Osteoblast (primary cell): ENCODE data around the gene STRBP. TPM values are rescaled to one million over a fixed set of nuclear protein-coding genes. Genes with fewer than 3 reads are reported as not detected.

Experiments used
- DNase-seq: peaks from one replicate; pipeline ENCODE4 v3.0.0; 2011; ENCODE audit warnings: low spot score, mixed read lengths; ENCODE audit not compliant: insufficient read length; ENCODE audit errors: missing footprints
- H2AFZ ChIP-seq: 2 replicates; pipeline ENCODE4 v1.6.0; 2011; ENCODE audit warnings: mild to moderate bottlenecking, low read length
- H3K27ac ChIP-seq: 2 replicates; pipeline ENCODE4 v1.5.1; 2011; ENCODE audit warnings: mild to moderate bottlenecking, low read depth, low read length, moderate library complexity
- H3K27me3 ChIP-seq: 2 replicates; pipeline ENCODE4 v1.6.0; 2012; ENCODE audit warnings: mild to moderate bottlenecking, control low read depth, inconsistent platforms, low read length, moderate library complexity; ENCODE audit not compliant: insufficient read depth
- H3K36me3 ChIP-seq: 2 replicates; pipeline ENCODE4 v1.5.1; 2011; ENCODE audit warnings: mild to moderate bottlenecking, low read length, control low read depth, moderate library complexity; ENCODE audit not compliant: insufficient read depth
- H3K4me1 ChIP-seq: 2 replicates; pipeline ENCODE4 v1.5.1; 2011; ENCODE audit warnings: mild to moderate bottlenecking, low read length, control low read depth, moderate library complexity; ENCODE audit not compliant: insufficient read depth
- H3K4me2 ChIP-seq: 2 replicates; pipeline ENCODE4 v1.6.0; 2011; ENCODE audit warnings: mild to moderate bottlenecking, low read length; ENCODE audit not compliant: insufficient read depth
- H3K4me3 ChIP-seq: fragments of 200-600 bp; sonication (generic); 3 replicates; pipeline ENCODE4 v1.5.1; 2012; ENCODE audit warnings: mild to moderate bottlenecking, low read length, inconsistent platforms; ENCODE audit not compliant: insufficient read depth
- H3K79me2 ChIP-seq: 2 replicates; pipeline ENCODE4 v1.6.0; 2012; ENCODE audit warnings: mild to moderate bottlenecking, low read length, control low read depth, inconsistent platforms; ENCODE audit not compliant: insufficient read depth
- H3K9me3 ChIP-seq: 2 replicates; pipeline ENCODE4 v1.5.1; 2011; ENCODE audit warnings: low read depth, low read length, control low read depth
- H4K20me1 ChIP-seq: 2 replicates; pipeline ENCODE4 v1.6.0; 2012; ENCODE audit warnings: mild to moderate bottlenecking, low read length, control low read depth; ENCODE audit not compliant: insufficient read depth
- total RNA-seq: library from RNA; depleted of rRNA; stranded (reverse); fragments of >200 nt; gene quantifications from 2 replicates; pipeline ENCODE4 v1.2.3, GENCODE V29; 2012
- TF ChIP-seq, protein P1 (sequence below): IDR thresholded peaks from 2 replicates; pipeline ENCODE4 v1.5.1; 2011; ENCODE audit warnings: mild to moderate bottlenecking, low read depth, low read length, moderate library complexity; ENCODE audit errors: extremely low read depth

STRBP gene
- 2.9 TPM in 2 replicates for total RNA-seq

DNA sequence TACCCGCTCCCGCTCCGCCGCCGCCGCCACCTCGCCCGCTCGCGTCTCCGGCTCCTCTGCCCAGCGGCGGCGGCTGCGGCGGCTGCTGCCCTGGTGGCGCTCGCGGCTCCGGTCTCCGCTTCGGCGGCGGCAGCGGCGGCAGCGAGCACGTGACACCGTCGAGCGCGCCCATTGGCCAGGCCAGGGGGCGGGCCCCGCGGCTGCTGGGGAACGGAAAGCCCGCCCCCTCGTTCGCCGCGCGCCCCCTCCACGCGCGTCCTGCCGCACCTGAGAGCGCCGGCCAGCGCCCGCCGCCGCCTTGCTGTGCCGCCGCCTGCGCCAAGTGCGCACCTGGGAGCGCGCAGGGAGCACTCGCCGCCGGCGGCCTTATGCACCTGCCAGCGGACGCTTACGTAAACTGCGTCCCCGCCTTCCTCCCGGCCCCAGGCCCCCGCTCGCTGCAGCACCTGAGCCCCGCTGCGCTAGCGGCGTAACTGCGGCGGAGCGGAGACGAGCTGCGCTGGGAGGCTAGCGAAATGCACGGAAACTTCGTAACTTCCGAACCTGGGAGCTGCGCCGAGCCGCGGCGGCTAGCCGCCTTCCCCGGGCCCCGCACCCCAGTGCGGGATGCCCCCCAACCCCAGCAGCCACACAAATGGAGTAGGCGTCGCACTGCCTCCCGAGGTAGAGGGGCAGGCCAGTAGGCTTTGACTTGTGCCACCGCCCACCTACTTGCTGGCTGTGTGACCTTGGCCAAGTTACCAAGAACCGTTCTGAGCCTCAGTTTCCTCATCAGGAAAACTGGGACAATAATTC is at the start of gene STRBP:
TSS of gene STRBP (minus strand) at position 122 of the 795 bp plus-strand sequence. CDS start 84,452 bp downstream, outside the sequence.
- peak within 1 kb of the TSS; percentile 83 for H3K4me3 ChIP-seq

DNA sequence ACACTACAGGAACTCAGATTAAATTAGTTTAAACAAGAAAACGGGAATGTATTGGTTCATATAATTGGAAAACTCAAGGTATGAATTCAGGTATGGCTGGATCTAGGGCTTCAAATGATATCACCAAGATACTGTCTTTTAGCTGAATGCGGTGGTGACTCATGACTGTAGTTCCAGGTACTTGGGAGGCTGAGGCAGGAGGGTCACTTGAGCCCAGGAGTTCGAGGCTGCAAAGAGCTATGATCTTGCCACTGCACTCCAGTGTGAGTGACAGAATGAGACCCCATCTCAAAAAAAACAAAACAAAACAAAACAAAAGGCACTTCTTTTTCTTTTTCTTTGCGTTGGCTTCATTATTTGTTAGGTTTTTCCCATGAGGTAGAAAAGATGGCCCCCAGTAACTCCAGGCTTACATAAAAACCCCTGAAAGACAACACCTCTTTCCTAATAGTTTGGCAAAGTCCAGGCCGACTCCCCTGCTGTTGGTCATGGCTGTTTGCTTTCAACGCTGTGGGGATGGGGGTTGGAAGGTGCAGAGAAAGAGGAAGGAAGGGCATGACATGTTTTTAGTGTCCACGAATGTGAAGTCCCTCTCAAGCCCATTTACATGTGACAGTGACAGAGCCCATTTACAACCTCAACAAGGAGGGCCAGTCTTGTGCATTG is 47.8 kb upstream of the STRBP start:
- Histone ChIP-seq H3K27ac (no peak overlapping the region), H3K4me2 (no peak overlapping the region), H3K4me1 (no peaks in the 10 kb centered on the region), H3K36me3 (no peaks in the 10 kb centered on the region), H2AFZ (no peak overlapping the region), H3K9me3 (no peaks in the 10 kb centered on the region), H3K79me2 (no peaks in the 10 kb centered on the region), H4K20me1 (no peaks in the 10 kb centered on the region), H3K4me3 (no peak overlapping the region), H3K27me3 (no peaks in the 10 kb centered on the region)
- DNase-seq = no peak
- TF ChIP-seq, protein P1, sequence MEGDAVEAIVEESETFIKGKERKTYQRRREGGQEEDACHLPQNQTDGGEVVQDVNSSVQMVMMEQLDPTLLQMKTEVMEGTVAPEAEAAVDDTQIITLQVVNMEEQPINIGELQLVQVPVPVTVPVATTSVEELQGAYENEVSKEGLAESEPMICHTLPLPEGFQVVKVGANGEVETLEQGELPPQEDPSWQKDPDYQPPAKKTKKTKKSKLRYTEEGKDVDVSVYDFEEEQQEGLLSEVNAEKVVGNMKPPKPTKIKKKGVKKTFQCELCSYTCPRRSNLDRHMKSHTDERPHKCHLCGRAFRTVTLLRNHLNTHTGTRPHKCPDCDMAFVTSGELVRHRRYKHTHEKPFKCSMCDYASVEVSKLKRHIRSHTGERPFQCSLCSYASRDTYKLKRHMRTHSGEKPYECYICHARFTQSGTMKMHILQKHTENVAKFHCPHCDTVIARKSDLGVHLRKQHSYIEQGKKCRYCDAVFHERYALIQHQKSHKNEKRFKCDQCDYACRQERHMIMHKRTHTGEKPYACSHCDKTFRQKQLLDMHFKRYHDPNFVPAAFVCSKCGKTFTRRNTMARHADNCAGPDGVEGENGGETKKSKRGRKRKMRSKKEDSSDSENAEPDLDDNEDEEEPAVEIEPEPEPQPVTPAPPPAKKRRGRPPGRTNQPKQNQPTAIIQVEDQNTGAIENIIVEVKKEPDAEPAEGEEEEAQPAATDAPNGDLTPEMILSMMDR = no peak

More for the DNA sequence above, at the start of gene STRBP:
- Histone ChIP-seq H2AFZ (peak within 1 kb of the TSS; percentile 91), H3K9me3 (no peaks in the 10 kb centered on the region), H3K4me2 (peak within 1 kb of the TSS; percentile 86), H3K4me1 (no peaks in the 10 kb centered on the region), H3K36me3 (no peaks in the 10 kb centered on the region), H3K79me2 (no peaks in the 10 kb centered on the region), H4K20me1 (no peaks in the 10 kb centered on the region), H3K27me3 (peaks cover 22% of the 10 kb centered on the region), H3K27ac (no peak within 1 kb of the TSS)
- TF ChIP-seq, protein P1 = no peak
- DNase-seq = peak; percentile 100

DNA sequence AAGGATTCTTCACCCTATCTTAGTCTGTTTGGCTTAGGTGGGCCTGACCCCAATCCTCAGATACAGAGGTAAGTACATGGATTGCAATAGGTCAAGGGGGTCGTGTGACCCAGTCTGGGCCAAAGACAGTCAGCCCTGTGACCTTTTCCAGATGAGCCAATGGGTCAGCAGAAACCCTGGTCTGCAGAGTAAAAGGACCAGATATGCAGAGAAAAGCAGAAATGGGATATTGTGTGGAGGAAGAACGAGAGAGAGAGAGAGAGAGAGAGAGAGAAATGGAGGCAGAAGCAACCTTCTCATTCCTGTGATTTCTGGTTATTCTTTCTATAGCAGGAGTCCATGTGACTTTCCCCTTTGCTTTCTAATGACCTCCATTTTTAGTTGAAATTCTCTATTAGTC is 47.2 kb upstream of the STRBP start:
- H3K27ac ChIP-seq = no peak overlapping the region
- no peaks in the 10 kb centered on the region for H4K20me1 ChIP-seq
- no peaks in the 10 kb centered on the region for H3K4me1 ChIP-seq
- no peak overlapping the region for H3K4me3 ChIP-seq
- no peak overlapping the region for H2AFZ ChIP-seq
- H3K36me3 ChIP-seq = no peaks in the 10 kb centered on the region
- TF ChIP-seq, protein P1 = no peak
- H3K4me2 ChIP-seq = no peak overlapping the region
- H3K79me2 ChIP-seq = no peaks in the 10 kb centered on the region
- H3K9me3 ChIP-seq = no peaks in the 10 kb centered on the region
- no peaks in the 10 kb centered on the region for H3K27me3 ChIP-seq
- DNase-seq = no peak

DNA sequence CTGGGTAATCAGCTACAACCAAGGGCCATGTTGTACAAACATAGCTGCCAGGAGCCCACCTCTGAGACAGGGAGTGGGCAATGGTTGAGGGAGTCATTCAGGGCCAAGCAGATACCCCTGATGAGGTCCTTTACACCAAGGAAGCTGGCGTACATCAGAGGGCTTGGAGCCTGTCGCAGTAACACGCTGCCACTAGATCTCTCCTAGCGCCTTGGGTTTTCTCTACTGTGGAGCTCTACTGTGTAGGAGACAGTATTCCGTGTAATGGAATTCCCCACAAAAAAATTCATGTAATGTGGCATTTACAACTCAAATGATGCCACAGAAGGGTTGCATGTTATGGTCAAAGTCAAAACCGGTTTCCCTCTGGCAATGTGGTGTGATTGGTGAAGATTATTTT is 46.2 kb upstream of the STRBP start:
- Histone ChIP-seq H3K79me2 (no peaks in the 10 kb centered on the region), H3K4me2 (no peak overlapping the region), H3K36me3 (no peaks in the 10 kb centered on the region), H3K27me3 (no peaks in the 10 kb centered on the region), H3K4me3 (no peak overlapping the region), H4K20me1 (no peaks in the 10 kb centered on the region), H3K4me1 (no peaks in the 10 kb centered on the region), H3K27ac (no peak overlapping the region), H3K9me3 (no peaks in the 10 kb centered on the region), H2AFZ (no peak overlapping the region)
- TF ChIP-seq, protein P1 = no peak
- DNase-seq = no peak
